Neutrophil (primary cell): ENCODE results near the gene KATNBL1.
A peak's percentile ranks its signal among the peaks of the same experiment; 100 is the strongest.
"Not testable (repeated sequence)": the region's sequence is repeated elsewhere in the genome, so short reads cannot be mapped to it uniquely, and the experiment has no call there.

Experiments
- H3K27ac ChIP-seq: fragments of 200-600 bp; sonication (generic); 2 replicates; pipeline ENCODE4 v1.5.1; 2016; ENCODE audit warnings: mild to moderate bottlenecking, moderate library complexity
- H3K27me3 ChIP-seq: fragments of 200-600 bp; sonication (generic); 2 replicates; pipeline ENCODE4 v1.6.0; 2016; ENCODE audit warnings: mild to moderate bottlenecking
- H3K36me3 ChIP-seq: fragments of 200-600 bp; sonication (generic); 2 replicates; pipeline ENCODE4 v1.5.1; 2017
- H3K4me1 ChIP-seq, 2 experiments: fragments of 200-600 bp in 1 of 2; sonication (generic) in 1 of 2; 1 replicate in 1 of 2; 2 replicates in 1 of 2; pipeline versions ENCODE4 v1.5.1 to v1.6.1; 2013 to 2016; ENCODE audit warnings: low read depth in 1 of 2, low read length in 1 of 2, mild to moderate bottlenecking in 1 of 2, moderate library complexity in 1 of 2; ENCODE audit not compliant: control insufficient read depth in 1 of 2, insufficient read depth in 1 of 2
- H3K4me3 ChIP-seq, 2 experiments: fragments of 200-600 bp in 1 of 2; sonication (generic) in 1 of 2; 1 replicate in 1 of 2; 2 replicates in 1 of 2; pipeline ENCODE4 v1.5.1; 2013 to 2016; ENCODE audit warnings: low read depth in 1 of 2, low read length in 1 of 2, mild to moderate bottlenecking in 1 of 2, moderate library complexity in 1 of 2
- H3K9me3 ChIP-seq: fragments of 200-600 bp; sonication (generic); 2 replicates; pipeline ENCODE4 v1.5.1; 2016
- TF ChIP-seq, protein P1 (sequence below): fragments of 200-600 bp; sonication (generic); IDR thresholded peaks from 2 replicates; pipeline ENCODE4 v1.5.1; 2016; ENCODE audit warnings: antibody characterized with exemption

The KATNBL1 gene

DNA sequence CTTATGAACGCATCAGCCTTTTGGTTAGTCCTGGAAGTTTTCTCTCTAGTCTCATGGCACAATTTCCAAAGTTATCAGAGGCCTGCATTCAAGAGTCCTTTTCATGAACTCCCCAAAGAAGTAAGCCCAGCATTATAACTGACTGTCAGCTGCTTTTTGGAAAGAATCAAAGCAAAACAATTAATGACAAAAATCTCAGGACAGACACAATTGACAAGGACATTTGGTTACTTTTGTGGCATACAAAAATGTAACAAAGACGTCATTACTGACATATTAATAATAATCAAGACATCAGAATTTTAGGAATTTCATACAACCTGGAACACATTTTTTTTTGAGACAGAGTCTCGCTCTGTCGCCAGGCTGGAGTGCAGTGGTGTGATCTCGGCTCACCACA is 21.2 kb downstream of the KATNBL1 start:
- Histone ChIP-seq H3K4me3 (no peak overlapping the region), H3K27ac (peak overlapping the region; percentile 38), H3K36me3 (no peaks in the 10 kb centered on the region), H3K27me3 (no peaks in the 10 kb centered on the region), H3K4me1 (peaks cover 18 to 21% of the 10 kb centered on the region in 2 experiments), H3K9me3 (no peaks in the 10 kb centered on the region)
- TF ChIP-seq, protein P1, sequence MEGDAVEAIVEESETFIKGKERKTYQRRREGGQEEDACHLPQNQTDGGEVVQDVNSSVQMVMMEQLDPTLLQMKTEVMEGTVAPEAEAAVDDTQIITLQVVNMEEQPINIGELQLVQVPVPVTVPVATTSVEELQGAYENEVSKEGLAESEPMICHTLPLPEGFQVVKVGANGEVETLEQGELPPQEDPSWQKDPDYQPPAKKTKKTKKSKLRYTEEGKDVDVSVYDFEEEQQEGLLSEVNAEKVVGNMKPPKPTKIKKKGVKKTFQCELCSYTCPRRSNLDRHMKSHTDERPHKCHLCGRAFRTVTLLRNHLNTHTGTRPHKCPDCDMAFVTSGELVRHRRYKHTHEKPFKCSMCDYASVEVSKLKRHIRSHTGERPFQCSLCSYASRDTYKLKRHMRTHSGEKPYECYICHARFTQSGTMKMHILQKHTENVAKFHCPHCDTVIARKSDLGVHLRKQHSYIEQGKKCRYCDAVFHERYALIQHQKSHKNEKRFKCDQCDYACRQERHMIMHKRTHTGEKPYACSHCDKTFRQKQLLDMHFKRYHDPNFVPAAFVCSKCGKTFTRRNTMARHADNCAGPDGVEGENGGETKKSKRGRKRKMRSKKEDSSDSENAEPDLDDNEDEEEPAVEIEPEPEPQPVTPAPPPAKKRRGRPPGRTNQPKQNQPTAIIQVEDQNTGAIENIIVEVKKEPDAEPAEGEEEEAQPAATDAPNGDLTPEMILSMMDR: no peak

DNA sequence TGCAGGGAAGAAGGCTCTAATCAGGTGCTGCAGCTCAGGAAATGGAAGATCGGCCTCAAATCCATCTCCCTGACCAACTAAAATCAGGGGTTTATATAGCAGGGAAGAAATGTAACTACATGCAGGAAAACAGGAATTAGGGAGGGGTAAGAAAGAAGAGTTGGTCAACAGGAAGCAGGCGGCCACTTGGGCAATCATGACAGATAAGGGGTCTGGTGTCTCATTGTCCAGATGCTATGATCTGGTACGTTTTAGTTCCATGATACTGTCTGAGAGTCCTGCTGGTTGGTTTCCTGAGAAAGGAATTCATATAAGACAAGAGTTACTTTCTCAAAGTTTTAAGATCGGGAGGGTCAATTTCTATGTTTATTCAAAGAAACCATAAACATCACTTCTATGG is 24.2 kb downstream of the KATNBL1 start:
- no peak overlapping the region for H3K4me3 ChIP-seq
- peak overlapping the region; percentile 25 for H3K27ac ChIP-seq
- TF ChIP-seq, protein P1: no peak
- no peaks in the 10 kb centered on the region for H3K9me3 ChIP-seq
- no peaks in the 10 kb centered on the region for H3K36me3 ChIP-seq
- peaks cover 18 to 21% of the 10 kb centered on the region in 2 experiments for H3K4me1 ChIP-seq
- H3K27me3 ChIP-seq: no peaks in the 10 kb centered on the region

DNA sequence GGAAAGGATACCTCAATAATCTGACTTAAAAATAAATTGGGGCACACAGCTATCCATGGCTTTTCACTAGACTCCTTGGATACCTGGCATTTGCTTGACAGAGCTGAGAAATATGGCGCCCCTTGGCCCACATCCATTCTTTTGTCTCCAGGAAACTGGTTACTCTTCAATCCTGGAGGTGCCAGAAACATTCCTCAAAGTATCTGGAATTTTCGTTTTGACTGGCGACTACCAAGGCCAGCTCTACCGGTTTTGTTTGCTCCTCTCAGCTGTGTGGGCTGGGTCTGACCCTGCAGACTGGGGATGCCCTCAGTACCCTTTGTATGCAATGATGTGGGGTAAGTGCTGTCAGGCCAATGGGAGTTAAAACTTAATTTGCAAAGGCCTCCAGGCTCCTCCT is 27.0 kb downstream of the KATNBL1 start:
- H3K9me3 ChIP-seq: no peaks in the 10 kb centered on the region
- peaks cover 15 to 18% of the 10 kb centered on the region in 2 experiments for H3K4me1 ChIP-seq
- H3K27ac ChIP-seq: no peak overlapping the region
- no peaks in the 10 kb centered on the region for H3K36me3 ChIP-seq
- no peaks in the 10 kb centered on the region for H3K27me3 ChIP-seq
- TF ChIP-seq, protein P1: no peak
- no peak overlapping the region for H3K4me3 ChIP-seq

DNA sequence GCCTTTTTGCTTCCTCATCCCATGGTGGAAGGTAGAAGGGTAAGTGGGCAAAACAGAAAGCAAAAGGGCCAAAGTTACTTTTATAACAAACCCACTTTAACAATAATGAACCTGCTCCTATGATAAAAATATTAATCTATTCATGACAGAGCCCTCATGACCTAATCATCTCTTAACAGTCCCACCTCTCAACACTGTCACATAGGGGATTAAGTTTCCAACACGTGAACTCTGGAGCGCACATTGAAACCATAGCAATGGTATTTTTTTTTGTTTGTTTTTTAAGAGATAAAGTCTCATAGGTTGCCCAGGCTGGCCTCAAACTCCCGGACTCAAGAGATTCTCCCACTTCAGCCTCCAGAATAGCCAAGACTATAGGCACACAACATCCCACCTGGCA is 30.7 kb downstream of the KATNBL1 start:
- Histone ChIP-seq H3K4me3 (no peak overlapping the region), H3K27me3 (no peaks in the 10 kb centered on the region), H3K9me3 (no peaks in the 10 kb centered on the region), H3K36me3 (no peaks in the 10 kb centered on the region), H3K4me1 (no peaks in the 10 kb centered on the region), H3K27ac (no peak overlapping the region)
- TF ChIP-seq, protein P1: no peak

DNA sequence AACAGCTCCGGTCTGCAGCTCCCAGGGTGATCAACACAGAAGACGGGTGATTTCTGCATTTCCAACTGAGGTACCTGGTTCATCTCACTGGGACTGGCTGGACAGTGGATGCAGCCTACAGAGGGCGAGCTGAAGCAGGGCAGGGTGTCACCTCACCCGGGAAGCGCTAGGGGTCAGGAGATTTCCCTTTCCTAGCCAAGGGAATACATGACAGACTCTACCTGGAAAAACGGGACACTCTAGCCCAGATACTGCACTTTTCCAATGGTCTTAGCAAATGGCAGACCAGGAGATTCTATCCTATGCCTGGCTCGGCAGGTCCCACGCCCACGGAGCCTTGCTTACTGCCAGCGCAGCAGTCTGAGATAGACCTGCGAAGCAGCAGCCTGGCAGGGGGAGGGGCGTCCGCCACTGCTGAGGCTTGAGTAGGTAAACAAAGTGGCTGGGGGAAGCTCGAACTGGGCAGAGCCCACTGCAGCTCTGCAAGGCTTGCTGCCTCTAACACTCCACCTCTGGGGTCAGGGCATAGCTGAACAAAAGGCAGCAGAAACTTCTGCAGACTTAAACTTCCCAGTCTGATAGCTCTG is 43.8 kb downstream of the KATNBL1 start:
- H3K4me3 ChIP-seq, H3K9me3 ChIP-seq, H3K4me1 ChIP-seq: not testable (repeated sequence)

DNA sequence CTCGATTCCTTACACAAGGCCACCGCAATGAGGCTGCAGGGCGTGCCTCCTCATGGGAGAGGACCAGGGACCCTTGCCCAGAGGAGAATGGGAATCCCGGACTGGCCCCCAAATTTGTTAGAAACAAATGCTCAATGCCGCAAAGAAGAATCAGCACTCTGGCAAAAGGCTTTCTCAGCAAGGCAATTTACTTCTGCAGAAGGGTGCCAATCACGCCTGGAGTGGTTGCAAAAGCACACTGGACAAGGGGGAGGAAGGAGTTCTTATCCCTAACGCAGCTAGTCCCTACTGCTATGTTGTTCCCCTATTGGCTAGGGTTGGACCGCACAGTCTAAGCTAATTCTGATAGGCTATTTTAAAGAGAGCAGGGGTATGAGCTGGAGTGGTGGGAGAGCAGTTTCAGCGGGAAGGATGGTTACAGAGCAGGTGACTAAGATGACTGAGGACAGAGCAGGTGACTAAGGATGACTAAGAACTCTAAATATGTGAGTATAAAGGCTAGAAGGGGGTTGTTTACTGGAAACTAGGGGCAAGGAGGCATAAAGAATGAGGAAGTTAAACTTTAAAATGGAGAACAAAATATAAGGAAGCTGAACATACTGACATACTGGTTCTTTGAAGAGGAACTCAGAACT is 48.5 kb downstream of the KATNBL1 start:
- no peaks in the 10 kb centered on the region for H3K36me3 ChIP-seq
- H3K27me3 ChIP-seq: no peaks in the 10 kb centered on the region
- H3K27ac ChIP-seq: peak overlapping the region; percentile 92
- peaks cover 5 to 8% of the 10 kb centered on the region in 2 experiments for H3K4me1 ChIP-seq
- H3K9me3 ChIP-seq: peaks cover 11% of the 10 kb centered on the region
- H3K4me3 ChIP-seq: peak overlapping the region in 1 of 2 experiments; percentile 13
- TF ChIP-seq, protein P1: no peak

More for the DNA sequence above, 43.8 kb downstream of the KATNBL1 start:
- not testable (repeated sequence) for H3K36me3 ChIP-seq, H3K27me3 ChIP-seq, H3K27ac ChIP-seq
